ENCODE data around the gene MAVS.
"Not testable (repeated sequence)": the region's sequence is repeated elsewhere in the genome, so short reads cannot be mapped to it uniquely, and the experiment has no call there.

MAVS gene

DNA sequence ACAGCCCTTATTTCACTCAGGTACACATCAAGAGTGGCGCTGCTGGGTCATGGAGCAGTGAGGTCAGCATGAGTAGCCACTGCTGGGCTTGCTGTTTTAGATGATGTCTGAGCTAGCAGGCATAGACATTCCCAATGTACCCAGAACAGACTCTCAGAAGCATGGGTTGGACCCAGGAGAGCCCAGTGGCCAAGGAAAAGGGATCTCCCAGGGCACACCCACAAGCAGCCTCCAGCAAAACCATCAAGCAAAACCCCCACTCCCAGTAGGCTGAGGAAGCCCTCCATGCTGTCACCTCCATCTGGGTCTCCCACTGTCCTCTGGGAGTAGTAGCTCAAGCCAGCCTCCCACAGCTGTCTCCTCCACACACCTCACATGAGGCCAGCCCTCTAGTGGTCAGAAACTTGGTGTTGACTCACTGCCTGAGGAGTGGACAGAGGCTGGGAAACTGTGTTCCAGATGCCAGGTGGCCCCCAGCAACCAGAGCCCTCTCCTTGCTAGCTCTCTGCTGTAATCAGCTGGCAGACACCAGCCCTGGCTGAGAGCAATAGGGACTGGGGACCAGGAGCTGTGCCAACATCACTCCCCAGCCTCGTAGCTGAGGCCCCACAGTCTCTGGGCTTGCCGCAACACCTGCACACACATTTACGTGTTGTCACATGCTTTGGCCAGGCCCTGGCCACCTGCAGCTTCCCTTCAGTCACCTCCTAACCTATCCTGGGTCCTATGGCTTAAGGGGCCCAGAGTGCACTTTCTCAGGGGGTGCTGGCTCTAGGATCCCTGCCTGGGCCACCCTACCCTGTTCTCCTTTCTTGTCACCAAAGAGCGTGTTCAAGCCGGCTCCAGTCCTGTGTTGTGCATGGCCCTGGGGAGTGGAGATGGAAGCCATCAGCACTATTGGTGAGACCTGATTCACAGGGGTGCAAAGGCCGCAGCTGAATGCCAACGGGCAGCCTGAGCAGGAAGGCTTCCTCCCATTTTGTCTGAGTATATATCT is 28.2 kb upstream of the MAVS start:
- H3K27me3 ChIP-seq (replicated peaks; ENCODE audit: control insufficient read depth, insufficient read depth, low read length) = no peaks in the 10 kb centered on the region

GRCh38 chr20:3819411-3820047 is 27.1 kb upstream of the MAVS start:
- Histone ChIP-seq H3K36me3 (ENCODE audit: control insufficient read depth, insufficient read depth, low read length, severe bottlenecking) (peaks cover 25% of the 10 kb centered on the region), H3K4me3 (ENCODE audit: low read length) (peak overlapping the region; percentile 97), H3K9me3 (ENCODE audit: control insufficient read depth, low read length) (no peaks in the 10 kb centered on the region), H3K9ac (ENCODE audit: low read length) (peak overlapping the region; percentile 100), H3K4me1 (ENCODE audit: control insufficient read depth, insufficient read depth, low read length) (peaks cover 21% of the 10 kb centered on the region), H3K27me3 (replicated peaks; ENCODE audit: control insufficient read depth, insufficient read depth, low read length) (no peaks in the 10 kb centered on the region)
- no peak for DNase-seq (ENCODE audit: low read depth)

More for the DNA sequence above, 28.2 kb upstream of the MAVS start:
- H3K36me3 ChIP-seq (ENCODE audit: control insufficient read depth, insufficient read depth, low read length, severe bottlenecking) = peaks cover 14% of the 10 kb centered on the region
- no peak overlapping the region for H3K9ac ChIP-seq (ENCODE audit: low read length)
- DNase-seq (ENCODE audit: low read depth) = peak; percentile 93
- H3K9me3 ChIP-seq (ENCODE audit: control insufficient read depth, low read length) = no peaks in the 10 kb centered on the region
- H3K4me3 ChIP-seq (ENCODE audit: low read length) = no peak overlapping the region
- H3K4me1 ChIP-seq (ENCODE audit: control insufficient read depth, insufficient read depth, low read length) = peaks cover 21% of the 10 kb centered on the region

DNA sequence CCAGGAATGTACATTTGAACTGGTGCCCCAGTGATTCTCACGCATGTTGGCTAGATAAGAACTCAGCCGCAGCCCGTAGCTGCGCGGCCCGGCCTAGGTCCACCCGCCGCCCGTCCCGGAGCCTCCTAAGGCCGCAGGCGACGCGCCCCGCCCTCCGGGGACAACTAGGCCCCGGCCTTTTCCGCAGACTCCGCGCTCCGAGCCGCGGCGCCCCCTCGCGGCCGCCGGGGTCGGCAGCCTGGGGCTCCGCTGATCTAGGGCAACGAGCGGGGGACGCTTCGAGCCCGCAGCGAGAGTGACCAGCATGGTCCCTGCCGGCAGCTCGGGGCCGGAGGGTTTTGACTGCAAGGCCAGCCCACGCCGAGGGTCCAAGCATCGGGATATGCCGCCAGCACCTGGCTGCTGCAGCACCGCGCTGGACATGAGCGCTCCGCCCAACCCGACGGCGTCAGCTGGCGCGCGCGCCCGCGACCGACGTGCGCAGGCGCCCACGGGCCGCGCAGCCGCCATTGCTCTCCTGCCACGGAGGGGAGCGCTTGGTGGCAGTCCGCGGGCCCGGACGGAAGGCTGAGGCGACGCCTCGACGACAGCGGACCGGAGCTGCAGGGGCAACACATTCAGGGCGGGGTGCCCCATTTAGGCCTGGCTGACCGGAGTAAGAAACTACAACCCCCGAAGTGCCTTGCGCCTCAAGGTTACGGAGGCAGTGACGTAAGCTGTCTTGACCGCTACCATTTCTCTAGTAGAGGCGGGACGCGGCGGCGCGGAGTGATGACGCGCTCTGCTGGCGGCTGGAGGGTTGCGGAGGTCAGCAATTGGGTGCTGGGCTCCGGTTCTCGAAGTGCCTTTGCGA is 26.4 kb upstream of the MAVS start, which contains the start of gene AP5S1:
AP5S1 (plus strand) TSS at position 500 of the 853 bp plus-strand sequence. CDS start 1,571 bp downstream, outside the sequence.
- Histone ChIP-seq H3K36me3 (ENCODE audit: control insufficient read depth, insufficient read depth, low read length, severe bottlenecking) (peaks cover 32% of the 10 kb centered on the region), H3K27me3 (replicated peaks; ENCODE audit: control insufficient read depth, insufficient read depth, low read length) (no peaks in the 10 kb centered on the region), H3K4me1 (ENCODE audit: control insufficient read depth, insufficient read depth, low read length) (peaks cover 21% of the 10 kb centered on the region), H3K9me3 (ENCODE audit: control insufficient read depth, low read length) (no peaks in the 10 kb centered on the region), H3K9ac (ENCODE audit: low read length) (peak within 1 kb of the TSS; percentile 100), H3K4me3 (ENCODE audit: low read length) (peak within 1 kb of the TSS; percentile 97)
- DNase-seq (ENCODE audit: low read depth) = peak; percentile 98

DNA sequence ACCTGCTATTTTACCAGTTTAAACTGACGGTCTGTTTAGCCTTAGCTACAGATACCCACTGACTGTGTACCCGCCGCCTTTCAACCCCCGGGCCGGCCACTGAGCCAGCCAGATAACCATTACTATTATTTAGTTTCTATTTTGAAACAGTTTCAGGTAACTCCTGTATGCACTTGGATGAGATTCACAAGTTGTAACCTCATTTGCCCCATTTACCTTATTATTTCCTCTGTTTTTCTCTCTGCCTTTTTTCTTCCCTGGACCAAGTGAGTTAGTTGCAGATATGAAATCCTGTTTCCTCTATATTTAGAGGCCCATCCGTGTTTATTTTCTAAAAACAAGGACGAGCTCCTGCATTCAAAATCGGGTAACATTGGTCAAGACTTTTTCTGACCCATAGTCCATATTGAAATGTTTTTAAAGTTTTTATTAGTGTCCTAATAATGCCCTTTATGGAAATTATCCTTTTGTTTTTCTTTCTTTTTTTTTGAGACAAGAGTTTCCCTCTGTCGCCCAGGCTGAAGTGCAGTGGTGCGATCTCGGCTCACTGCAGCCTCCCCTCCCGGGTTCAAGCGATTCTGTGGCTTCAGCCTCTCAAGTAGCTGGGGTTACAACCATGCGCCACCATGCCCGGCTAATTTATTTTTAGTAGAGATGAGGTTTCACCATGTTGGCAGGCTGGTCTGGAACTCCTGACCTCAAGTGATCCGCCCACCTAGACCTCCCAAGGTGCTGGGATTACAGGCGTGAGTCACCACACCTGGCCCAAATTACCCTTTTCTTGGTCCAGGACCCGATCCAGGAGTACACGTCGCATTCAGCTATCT is 25.5 kb upstream of the MAVS start:
- peaks cover 41% of the 10 kb centered on the region for H3K36me3 ChIP-seq (ENCODE audit: control insufficient read depth, insufficient read depth, low read length, severe bottlenecking)
- no peak for DNase-seq (ENCODE audit: low read depth)
- no peaks in the 10 kb centered on the region for H3K9me3 ChIP-seq (ENCODE audit: control insufficient read depth, low read length)
- no peaks in the 10 kb centered on the region for H3K27me3 ChIP-seq (replicated peaks; ENCODE audit: control insufficient read depth, insufficient read depth, low read length)
- H3K9ac ChIP-seq (ENCODE audit: low read length) = peak overlapping the region; percentile 100
- H3K4me3 ChIP-seq (ENCODE audit: low read length) = peak overlapping the region; percentile 97
- peaks cover 21% of the 10 kb centered on the region for H3K4me1 ChIP-seq (ENCODE audit: control insufficient read depth, insufficient read depth, low read length)

DNA sequence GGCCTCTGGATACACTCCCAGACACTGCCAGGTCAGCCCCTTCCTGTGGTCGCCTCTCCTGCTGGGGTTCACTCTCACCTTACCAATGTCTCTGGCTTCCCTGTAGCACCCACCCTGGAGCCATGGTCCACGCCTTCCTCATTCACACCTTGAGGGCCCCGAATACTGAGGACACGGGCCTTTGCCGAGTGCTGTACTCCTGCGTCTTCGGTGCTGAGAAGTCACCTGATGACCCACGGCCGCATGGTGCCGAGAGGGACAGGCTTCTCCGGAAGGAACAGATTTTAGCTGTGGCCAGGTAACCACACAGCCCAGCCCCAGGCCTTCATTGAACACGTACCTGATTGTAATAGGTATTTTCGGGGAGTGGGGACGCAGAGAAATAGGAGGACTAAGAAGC is 24.6 kb upstream of the MAVS start:
- DNase-seq (ENCODE audit: low read depth) = no peak
- Histone ChIP-seq H3K36me3 (ENCODE audit: control insufficient read depth, insufficient read depth, low read length, severe bottlenecking) (peaks cover 47% of the 10 kb centered on the region), H3K9ac (ENCODE audit: low read length) (peak overlapping the region; percentile 100), H3K9me3 (ENCODE audit: control insufficient read depth, low read length) (no peaks in the 10 kb centered on the region), H3K27me3 (replicated peaks; ENCODE audit: control insufficient read depth, insufficient read depth, low read length) (no peaks in the 10 kb centered on the region), H3K4me1 (ENCODE audit: control insufficient read depth, insufficient read depth, low read length) (peaks cover 21% of the 10 kb centered on the region), H3K4me3 (ENCODE audit: low read length) (no peak overlapping the region)

GRCh38 chr20:3823881-3824280 is 22.8 kb upstream of the MAVS start:
- H3K4me1 ChIP-seq (ENCODE audit: control insufficient read depth, insufficient read depth, low read length) = peaks cover 23% of the 10 kb centered on the region
- no peak overlapping the region for H3K9ac ChIP-seq (ENCODE audit: low read length)
- no peaks in the 10 kb centered on the region for H3K27me3 ChIP-seq (replicated peaks; ENCODE audit: control insufficient read depth, insufficient read depth, low read length)
- DNase-seq (ENCODE audit: low read depth) = no peak
- H3K9me3 ChIP-seq (ENCODE audit: control insufficient read depth, low read length) = no peaks in the 10 kb centered on the region
- H3K4me3 ChIP-seq (ENCODE audit: low read length) = no peak overlapping the region
- H3K36me3 ChIP-seq (ENCODE audit: control insufficient read depth, insufficient read depth, low read length, severe bottlenecking) = peaks cover 48% of the 10 kb centered on the region

DNA sequence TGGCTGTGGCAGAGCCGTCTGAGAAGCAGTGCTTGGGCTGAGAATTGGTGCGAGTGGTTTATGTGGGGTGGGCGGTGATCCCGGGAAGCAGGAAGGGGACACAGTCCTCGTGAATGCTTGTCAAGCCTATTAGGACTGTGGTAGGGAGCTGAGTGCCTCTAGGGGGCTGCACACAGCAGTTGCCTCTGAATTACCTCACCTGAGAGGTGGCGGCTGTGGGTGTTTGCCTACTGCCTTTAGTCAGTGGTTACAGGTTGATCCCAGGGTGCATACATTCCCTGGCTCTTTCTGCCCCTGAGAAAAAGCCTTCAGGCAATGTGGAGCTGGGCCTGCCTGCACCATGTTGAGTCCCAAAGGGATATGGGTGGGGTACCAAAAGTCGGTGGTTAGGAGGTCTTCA is 21.1 kb upstream of the MAVS start:
- H3K27me3 ChIP-seq (replicated peaks; ENCODE audit: control insufficient read depth, insufficient read depth, low read length) = no peaks in the 10 kb centered on the region
- no peak for DNase-seq (ENCODE audit: low read depth)
- H3K4me3 ChIP-seq (ENCODE audit: low read length) = no peak overlapping the region
- peaks cover 20% of the 10 kb centered on the region for H3K4me1 ChIP-seq (ENCODE audit: control insufficient read depth, insufficient read depth, low read length)
- H3K9ac ChIP-seq (ENCODE audit: low read length) = no peak overlapping the region
- H3K9me3 ChIP-seq (ENCODE audit: control insufficient read depth, low read length) = no peaks in the 10 kb centered on the region
- H3K36me3 ChIP-seq (ENCODE audit: control insufficient read depth, insufficient read depth, low read length, severe bottlenecking) = peaks cover 48% of the 10 kb centered on the region

GRCh38 chr20:3826420-3826819 is 20.2 kb upstream of the MAVS start:
- no peak for DNase-seq (ENCODE audit: low read depth)
- Histone ChIP-seq H3K9me3 (ENCODE audit: control insufficient read depth, low read length) (no peaks in the 10 kb centered on the region), H3K27me3 (replicated peaks; ENCODE audit: control insufficient read depth, insufficient read depth, low read length) (no peaks in the 10 kb centered on the region), H3K9ac (ENCODE audit: low read length) (no peak overlapping the region), H3K4me3 (ENCODE audit: low read length) (no peak overlapping the region), H3K4me1 (ENCODE audit: control insufficient read depth, insufficient read depth, low read length) (peaks cover 15% of the 10 kb centered on the region), H3K36me3 (ENCODE audit: control insufficient read depth, insufficient read depth, low read length, severe bottlenecking) (peaks cover 48% of the 10 kb centered on the region)

GRCh38 chr20:3828798-3829197 is 17.8 kb upstream of the MAVS start:
- Histone ChIP-seq H3K27me3 (replicated peaks; ENCODE audit: control insufficient read depth, insufficient read depth, low read length) (no peaks in the 10 kb centered on the region), H3K4me1 (ENCODE audit: control insufficient read depth, insufficient read depth, low read length) (peaks cover 12% of the 10 kb centered on the region), H3K9me3 (ENCODE audit: control insufficient read depth, low read length) (no peaks in the 10 kb centered on the region), H3K36me3 (ENCODE audit: control insufficient read depth, insufficient read depth, low read length, severe bottlenecking) (peaks cover 30% of the 10 kb centered on the region), H3K4me3 (ENCODE audit: low read length) (no peak overlapping the region), H3K9ac (ENCODE audit: low read length) (no peak overlapping the region)
- DNase-seq (ENCODE audit: low read depth) = no peak

DNA sequence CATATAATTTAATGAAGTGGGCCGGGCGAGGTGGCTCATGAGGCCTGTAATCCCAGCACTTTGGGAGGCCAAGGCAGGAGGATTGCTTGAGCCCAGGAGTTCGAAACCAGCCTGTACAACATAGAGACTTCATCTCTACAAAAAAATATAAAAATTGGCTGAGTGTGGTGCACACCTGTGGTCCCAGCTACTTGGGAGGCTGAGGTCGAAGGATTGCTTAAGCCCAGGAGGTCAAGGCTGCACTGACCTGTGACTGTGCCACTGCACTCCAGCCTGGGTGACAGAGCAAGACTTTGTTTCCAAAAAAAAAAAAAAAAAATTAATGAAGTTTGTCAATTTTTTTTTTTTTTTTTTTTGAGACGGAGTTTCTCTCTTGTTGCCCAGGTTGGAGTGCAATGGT is 16.7 kb upstream of the MAVS start:
- peaks cover 12% of the 10 kb centered on the region for H3K4me1 ChIP-seq (ENCODE audit: control insufficient read depth, insufficient read depth, low read length)
- not testable (repeated sequence) for H3K27me3 ChIP-seq (replicated peaks; ENCODE audit: control insufficient read depth, insufficient read depth, low read length); H3K4me3 ChIP-seq (ENCODE audit: low read length); H3K9ac ChIP-seq (ENCODE audit: low read length); DNase-seq (ENCODE audit: low read depth); H3K9me3 ChIP-seq (ENCODE audit: control insufficient read depth, low read length)
- peaks cover 19% of the 10 kb centered on the region for H3K36me3 ChIP-seq (ENCODE audit: control insufficient read depth, insufficient read depth, low read length, severe bottlenecking)
